GM23338 (cell line): Measurements from ENCODE around the gene ETFA. TPM values are rescaled to one million over a fixed set of nuclear protein-coding genes. Genes with fewer than 3 reads are reported as not detected.

Experiments used
- ATAC-seq: fragments of 200-7000 bp; cut with Tn5 transposase; 3 replicates; pipeline ENCODE4 v1.9.1; 2020
- DNase-seq: peaks from one replicate; pipeline ENCODE4 v3.0.0-alpha.2; 2015; ENCODE audit warnings: low spot score
- H2AFZ ChIP-seq: fragments of 200-600 bp; sonication (generic); 2 replicates; pipeline ENCODE4 v1.8.0; 2016; ENCODE audit warnings: antibody characterized with exemption, mild to moderate bottlenecking, moderate library complexity
- H3F3A ChIP-seq: fragments of 200-600 bp; sonication (generic); replicated peaks from 2 replicates; pipeline ENCODE4 v1.8.0; 2017; ENCODE audit warnings: antibody characterized with exemption, mixed run types, low read depth
- H3K27ac ChIP-seq: fragments of 200-600 bp; sonication (generic); 2 replicates; pipeline ENCODE4 v1.6.1; 2016; ENCODE audit warnings: low read depth
- H3K27me3 ChIP-seq: fragments of 200-600 bp; sonication (generic); 2 replicates; pipeline ENCODE4 v1.8.0; 2016; ENCODE audit warnings: mild to moderate bottlenecking, mixed run types, moderate library complexity; ENCODE audit not compliant: insufficient read depth
- H3K36me3 ChIP-seq: fragments of 200-600 bp; sonication (generic); 2 replicates; pipeline ENCODE4 v1.8.0; 2016; ENCODE audit warnings: mild to moderate bottlenecking; ENCODE audit not compliant: insufficient read depth
- H3K4me1 ChIP-seq: fragments of 200-600 bp; sonication (generic); 2 replicates; pipeline ENCODE4 v1.8.0; 2016; ENCODE audit warnings: mild to moderate bottlenecking, moderate library complexity; ENCODE audit not compliant: insufficient read depth
- H3K4me2 ChIP-seq: fragments of 200-600 bp; sonication (generic); 2 replicates; pipeline ENCODE4 v1.7.1; 2017; ENCODE audit warnings: mixed run types
- H3K4me3 ChIP-seq: fragments of 200-600 bp; sonication (generic); 2 replicates; pipeline ENCODE4 v1.6.1; 2016; ENCODE audit warnings: mixed run types
- H3K79me2 ChIP-seq: fragments of 200-600 bp; sonication (generic); replicated peaks from 2 replicates; pipeline ENCODE4 v1.8.0; 2017; ENCODE audit warnings: mild to moderate bottlenecking; ENCODE audit not compliant: insufficient read depth
- H3K9me2 ChIP-seq: fragments of 200-600 bp; sonication (generic); 2 replicates; pipeline ENCODE4 v1.8.0; 2017; ENCODE audit not compliant: insufficient read depth
- H4K20me1 ChIP-seq: fragments of 200-600 bp; sonication (generic); replicated peaks from 2 replicates; pipeline ENCODE4 v1.8.0; 2017; ENCODE audit warnings: mild to moderate bottlenecking; ENCODE audit not compliant: insufficient read depth
- H3K27ac Mint-ChIP-seq: 2 replicates; pipeline ENCODE4 v1.8.0; 2020; ENCODE audit warnings: inconsistent platforms, mild to moderate bottlenecking, moderate library complexity, mixed read lengths
- H3K27me3 Mint-ChIP-seq: 3 replicates; pipeline ENCODE4 v1.8.0; 2022; ENCODE audit warnings: low read depth, mild to moderate bottlenecking, moderate library complexity, mixed read lengths, inconsistent platforms; ENCODE audit not compliant: insufficient read depth, poor library complexity
- H3K36me3 Mint-ChIP-seq: 3 replicates; pipeline ENCODE4 v1.8.0; 2021; ENCODE audit warnings: low read depth, mild to moderate bottlenecking, inconsistent platforms, moderate library complexity, mixed read lengths
- H3K4me1 Mint-ChIP-seq: 3 replicates; pipeline ENCODE4 v1.8.0; 2020; ENCODE audit warnings: mild to moderate bottlenecking, inconsistent platforms, mixed read lengths
- H3K4me3 Mint-ChIP-seq: 3 replicates; pipeline ENCODE4 v1.8.0; 2021; ENCODE audit warnings: moderate library complexity, mild to moderate bottlenecking, inconsistent platforms, mixed read lengths
- H3K9me3 Mint-ChIP-seq: 3 replicates; pipeline ENCODE4 v1.8.0; 2020; ENCODE audit warnings: moderate library complexity, mild to moderate bottlenecking, inconsistent platforms, mixed read lengths
- CREB1 ChIP-seq: fragments of 250-450 bp; sonication (Bioruptor Pico); IDR thresholded peaks from 2 replicates; pipeline ENCODE4 v1.5.0; 2020; ENCODE audit warnings: low read depth, mild to moderate bottlenecking, moderate library complexity
- EZH2 ChIP-seq: fragments of 200-600 bp; sonication (generic); IDR thresholded peaks from one replicate; pipeline ENCODE4 v1.8.0; 2017; ENCODE audit warnings: antibody characterized with exemption, mild to moderate bottlenecking, low read depth; ENCODE audit not compliant: unreplicated experiment
- EZH2phosphoT487 ChIP-seq: fragments of 200-600 bp; sonication (generic); IDR thresholded peaks from one replicate; pipeline ENCODE4 v1.8.1; 2018; ENCODE audit warnings: antibody characterized with exemption; ENCODE audit not compliant: unreplicated experiment
- JUNB ChIP-seq: IDR thresholded peaks from one replicate; pipeline ENCODE4 v1.6.1; 2016; ENCODE audit warnings: antibody characterized with exemption; ENCODE audit not compliant: unreplicated experiment
- POLR2AphosphoS5 ChIP-seq: IDR thresholded peaks from 2 replicates; pipeline ENCODE4 v1.6.1; 2016; ENCODE audit warnings: antibody characterized with exemption, low read depth
- STAT1 ChIP-seq: IDR thresholded peaks from one replicate; pipeline ENCODE4 v1.6.1; 2016; ENCODE audit warnings: antibody characterized with exemption; ENCODE audit not compliant: unreplicated experiment
- ZNF114 ChIP-seq: fragments of 250-450 bp; sonication (Bioruptor Pico); IDR thresholded peaks from 2 replicates; pipeline ENCODE4 v1.5.0; 2020; ENCODE audit warnings: mild to moderate bottlenecking, moderate library complexity
- ZNF331 ChIP-seq: fragments of 250-450 bp; sonication (Bioruptor Pico); IDR thresholded peaks from 2 replicates; pipeline ENCODE4 v1.5.0; 2020; ENCODE audit warnings: low read depth, mild to moderate bottlenecking, moderate library complexity
- polyA plus RNA-seq: library from polyadenylated mRNA; unstranded; fragments of >200 nt; fragmentation: Nextera tagmentation; extraction: Ambion mirVana; gene quantifications from 2 replicates; pipeline ENCODE4 v1.2.1, GENCODE V29; 2016
- total RNA-seq: library from RNA; depleted of rRNA; stranded (reverse); fragments of >200 nt; shearing (Covaris generic); gene quantifications from 2 replicates; pipeline ENCODE4 v1.2.3, GENCODE V29; 2014
- TF ChIP-seq, protein P1 (sequence below): IDR thresholded peaks from one replicate; pipeline ENCODE4 v1.6.1; 2018; ENCODE audit warnings: antibody characterized with exemption; ENCODE audit not compliant: unreplicated experiment
- TF ChIP-seq, protein P2 (sequence below): fragments of 250-450 bp; sonication (Bioruptor Pico); IDR thresholded peaks from 2 replicates; pipeline ENCODE4 v1.5.0; 2020; ENCODE audit warnings: mild to moderate bottlenecking, moderate library complexity
- TF ChIP-seq, protein P3 (sequence below): IDR thresholded peaks from 2 replicates; pipeline ENCODE4 v1.6.1; 2016; ENCODE audit warnings: antibody characterized with exemption
- TF ChIP-seq, protein P4 (sequence below), 2 experiments: fragments of 200-600 bp in 1 of 2; sonication (generic) in 1 of 2; conservative IDR thresholded peaks; 2 replicates each; pipeline versions ENCODE4 v1.5.1 to v1.6.1; 2016 to 2017; ENCODE audit warnings: antibody characterized with exemption in 2 of 2, low read depth in 2 of 2, mild to moderate bottlenecking in 2 of 2, moderate library complexity in 1 of 2

ETFA gene
- total and polyA plus RNA-seq, 2 experiments from 2014 or later, result 52.9 to 69.1 TPM

DNA sequence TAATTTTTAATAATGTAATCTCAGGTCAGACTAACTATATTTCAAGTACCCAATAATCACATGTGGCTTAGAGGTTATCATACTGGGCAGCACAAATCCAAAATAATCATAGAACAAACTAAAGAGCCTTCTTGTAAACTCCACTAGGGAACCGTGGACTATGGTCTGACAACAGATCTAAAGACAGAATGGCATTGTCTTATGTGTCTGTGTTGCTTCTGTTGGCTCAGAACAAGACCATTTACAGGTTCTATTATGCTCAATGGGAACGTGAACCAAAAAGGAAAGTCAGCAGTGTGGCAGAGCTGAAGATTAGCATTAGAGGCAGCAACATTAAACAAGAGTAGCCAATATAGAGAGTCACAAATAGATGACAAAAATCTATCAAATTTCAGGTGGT is 74.9 kb downstream of the ETFA start:
- Histone ChIP-seq H2AFZ (no peak overlapping the region), H3F3A (no peaks in the 10 kb centered on the region), H3K4me2 (no peak overlapping the region), H4K20me1 (no peaks in the 10 kb centered on the region; the same call in 1 of the 2 replicates), H3K27me3 (no peaks in the 10 kb centered on the region), H3K4me1 (peaks cover 11% of the 10 kb centered on the region), H3K36me3 (no peaks in the 10 kb centered on the region), H3K4me3 (no peak overlapping the region), H3K9me2 (no peaks in the 10 kb centered on the region), H3K27ac (no peak overlapping the region), H3K79me2 (no peaks in the 10 kb centered on the region)
- H3K36me3 Mint-ChIP-seq, result no peaks in the 10 kb centered on the region
- H3K27me3 Mint-ChIP-seq, result peaks cover 2% of the 10 kb centered on the region
- H3K27ac Mint-ChIP-seq, result no peak overlapping the region
- peaks cover 16% of the 10 kb centered on the region for H3K4me1 Mint-ChIP-seq
- ATAC-seq, result no peak
- no peak for DNase-seq
- H3K4me3 Mint-ChIP-seq, result no peak overlapping the region
- TF ChIP-seq, protein P1, sequence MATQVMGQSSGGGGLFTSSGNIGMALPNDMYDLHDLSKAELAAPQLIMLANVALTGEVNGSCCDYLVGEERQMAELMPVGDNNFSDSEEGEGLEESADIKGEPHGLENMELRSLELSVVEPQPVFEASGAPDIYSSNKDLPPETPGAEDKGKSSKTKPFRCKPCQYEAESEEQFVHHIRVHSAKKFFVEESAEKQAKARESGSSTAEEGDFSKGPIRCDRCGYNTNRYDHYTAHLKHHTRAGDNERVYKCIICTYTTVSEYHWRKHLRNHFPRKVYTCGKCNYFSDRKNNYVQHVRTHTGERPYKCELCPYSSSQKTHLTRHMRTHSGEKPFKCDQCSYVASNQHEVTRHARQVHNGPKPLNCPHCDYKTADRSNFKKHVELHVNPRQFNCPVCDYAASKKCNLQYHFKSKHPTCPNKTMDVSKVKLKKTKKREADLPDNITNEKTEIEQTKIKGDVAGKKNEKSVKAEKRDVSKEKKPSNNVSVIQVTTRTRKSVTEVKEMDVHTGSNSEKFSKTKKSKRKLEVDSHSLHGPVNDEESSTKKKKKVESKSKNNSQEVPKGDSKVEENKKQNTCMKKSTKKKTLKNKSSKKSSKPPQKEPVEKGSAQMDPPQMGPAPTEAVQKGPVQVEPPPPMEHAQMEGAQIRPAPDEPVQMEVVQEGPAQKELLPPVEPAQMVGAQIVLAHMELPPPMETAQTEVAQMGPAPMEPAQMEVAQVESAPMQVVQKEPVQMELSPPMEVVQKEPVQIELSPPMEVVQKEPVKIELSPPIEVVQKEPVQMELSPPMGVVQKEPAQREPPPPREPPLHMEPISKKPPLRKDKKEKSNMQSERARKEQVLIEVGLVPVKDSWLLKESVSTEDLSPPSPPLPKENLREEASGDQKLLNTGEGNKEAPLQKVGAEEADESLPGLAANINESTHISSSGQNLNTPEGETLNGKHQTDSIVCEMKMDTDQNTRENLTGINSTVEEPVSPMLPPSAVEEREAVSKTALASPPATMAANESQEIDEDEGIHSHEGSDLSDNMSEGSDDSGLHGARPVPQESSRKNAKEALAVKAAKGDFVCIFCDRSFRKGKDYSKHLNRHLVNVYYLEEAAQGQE, result no peak
- TF ChIP-seq ZNF331 (CRISPR knock-in tag) (no peak), CREB1 (CRISPR knock-in tag) (no peak), EZH2 (no peak), EZH2phosphoT487 (no peak), POLR2AphosphoS5 (no peak), JUNB (no peak), STAT1 (no peak), ZNF114 (no peak)
- TF ChIP-seq, protein P2, sequence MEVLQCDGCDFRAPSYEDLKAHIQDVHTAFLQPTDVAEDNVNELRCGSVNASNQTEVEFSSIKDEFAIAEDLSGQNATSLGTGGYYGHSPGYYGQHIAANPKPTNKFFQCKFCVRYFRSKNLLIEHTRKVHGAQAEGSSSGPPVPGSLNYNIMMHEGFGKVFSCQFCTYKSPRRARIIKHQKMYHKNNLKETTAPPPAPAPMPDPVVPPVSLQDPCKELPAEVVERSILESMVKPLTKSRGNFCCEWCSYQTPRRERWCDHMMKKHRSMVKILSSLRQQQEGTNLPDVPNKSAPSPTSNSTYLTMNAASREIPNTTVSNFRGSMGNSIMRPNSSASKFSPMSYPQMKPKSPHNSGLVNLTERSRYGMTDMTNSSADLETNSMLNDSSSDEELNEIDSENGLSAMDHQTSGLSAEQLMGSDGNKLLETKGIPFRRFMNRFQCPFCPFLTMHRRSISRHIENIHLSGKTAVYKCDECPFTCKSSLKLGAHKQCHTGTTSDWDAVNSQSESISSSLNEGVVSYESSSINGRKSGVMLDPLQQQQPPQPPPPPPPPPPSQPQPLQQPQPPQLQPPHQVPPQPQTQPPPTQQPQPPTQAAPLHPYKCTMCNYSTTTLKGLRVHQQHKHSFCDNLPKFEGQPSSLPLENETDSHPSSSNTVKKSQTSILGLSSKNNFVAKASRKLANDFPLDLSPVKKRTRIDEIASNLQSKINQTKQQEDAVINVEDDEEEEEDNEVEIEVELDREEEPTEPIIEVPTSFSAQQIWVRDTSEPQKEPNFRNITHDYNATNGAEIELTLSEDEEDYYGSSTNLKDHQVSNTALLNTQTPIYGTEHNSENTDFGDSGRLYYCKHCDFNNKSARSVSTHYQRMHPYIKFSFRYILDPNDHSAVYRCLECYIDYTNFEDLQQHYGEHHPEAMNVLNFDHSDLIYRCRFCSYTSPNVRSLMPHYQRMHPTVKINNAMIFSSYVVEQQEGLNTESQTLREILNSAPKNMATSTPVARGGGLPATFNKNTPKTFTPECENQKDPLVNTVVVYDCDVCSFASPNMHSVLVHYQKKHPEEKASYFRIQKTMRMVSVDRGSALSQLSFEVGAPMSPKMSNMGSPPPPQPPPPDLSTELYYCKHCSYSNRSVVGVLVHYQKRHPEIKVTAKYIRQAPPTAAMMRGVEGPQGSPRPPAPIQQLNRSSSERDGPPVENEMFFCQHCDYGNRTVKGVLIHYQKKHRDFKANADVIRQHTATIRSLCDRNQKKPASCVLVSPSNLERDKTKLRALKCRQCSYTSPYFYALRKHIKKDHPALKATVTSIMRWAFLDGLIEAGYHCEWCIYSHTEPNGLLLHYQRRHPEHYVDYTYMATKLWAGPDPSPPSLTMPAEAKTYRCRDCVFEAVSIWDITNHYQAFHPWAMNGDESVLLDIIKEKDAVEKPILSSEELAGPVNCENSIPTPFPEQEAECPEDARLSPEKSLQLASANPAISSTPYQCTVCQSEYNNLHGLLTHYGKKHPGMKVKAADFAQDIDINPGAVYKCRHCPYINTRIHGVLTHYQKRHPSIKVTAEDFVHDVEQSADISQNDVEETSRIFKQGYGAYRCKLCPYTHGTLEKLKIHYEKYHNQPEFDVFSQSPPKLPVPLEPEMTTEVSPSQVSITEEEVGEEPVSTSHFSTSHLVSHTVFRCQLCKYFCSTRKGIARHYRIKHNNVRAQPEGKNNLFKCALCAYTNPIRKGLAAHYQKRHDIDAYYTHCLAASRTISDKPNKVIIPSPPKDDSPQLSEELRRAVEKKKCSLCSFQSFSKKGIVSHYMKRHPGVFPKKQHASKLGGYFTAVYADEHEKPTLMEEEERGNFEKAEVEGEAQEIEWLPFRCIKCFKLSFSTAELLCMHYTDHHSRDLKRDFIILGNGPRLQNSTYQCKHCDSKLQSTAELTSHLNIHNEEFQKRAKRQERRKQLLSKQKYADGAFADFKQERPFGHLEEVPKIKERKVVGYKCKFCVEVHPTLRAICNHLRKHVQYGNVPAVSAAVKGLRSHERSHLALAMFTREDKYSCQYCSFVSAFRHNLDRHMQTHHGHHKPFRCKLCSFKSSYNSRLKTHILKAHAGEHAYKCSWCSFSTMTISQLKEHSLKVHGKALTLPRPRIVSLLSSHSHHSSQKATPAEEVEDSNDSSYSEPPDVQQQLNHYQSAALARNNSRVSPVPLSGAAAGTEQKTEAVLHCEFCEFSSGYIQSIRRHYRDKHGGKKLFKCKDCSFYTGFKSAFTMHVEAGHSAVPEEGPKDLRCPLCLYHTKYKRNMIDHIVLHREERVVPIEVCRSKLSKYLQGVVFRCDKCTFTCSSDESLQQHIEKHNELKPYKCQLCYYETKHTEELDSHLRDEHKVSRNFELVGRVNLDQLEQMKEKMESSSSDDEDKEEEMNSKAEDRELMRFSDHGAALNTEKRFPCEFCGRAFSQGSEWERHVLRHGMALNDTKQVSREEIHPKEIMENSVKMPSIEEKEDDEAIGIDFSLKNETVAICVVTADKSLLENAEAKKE (CRISPR knock-in tag), result no peak
- TF ChIP-seq, protein P3, sequence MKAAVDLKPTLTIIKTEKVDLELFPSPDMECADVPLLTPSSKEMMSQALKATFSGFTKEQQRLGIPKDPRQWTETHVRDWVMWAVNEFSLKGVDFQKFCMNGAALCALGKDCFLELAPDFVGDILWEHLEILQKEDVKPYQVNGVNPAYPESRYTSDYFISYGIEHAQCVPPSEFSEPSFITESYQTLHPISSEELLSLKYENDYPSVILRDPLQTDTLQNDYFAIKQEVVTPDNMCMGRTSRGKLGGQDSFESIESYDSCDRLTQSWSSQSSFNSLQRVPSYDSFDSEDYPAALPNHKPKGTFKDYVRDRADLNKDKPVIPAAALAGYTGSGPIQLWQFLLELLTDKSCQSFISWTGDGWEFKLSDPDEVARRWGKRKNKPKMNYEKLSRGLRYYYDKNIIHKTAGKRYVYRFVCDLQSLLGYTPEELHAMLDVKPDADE, result no peak
- TF ChIP-seq, protein P4, sequence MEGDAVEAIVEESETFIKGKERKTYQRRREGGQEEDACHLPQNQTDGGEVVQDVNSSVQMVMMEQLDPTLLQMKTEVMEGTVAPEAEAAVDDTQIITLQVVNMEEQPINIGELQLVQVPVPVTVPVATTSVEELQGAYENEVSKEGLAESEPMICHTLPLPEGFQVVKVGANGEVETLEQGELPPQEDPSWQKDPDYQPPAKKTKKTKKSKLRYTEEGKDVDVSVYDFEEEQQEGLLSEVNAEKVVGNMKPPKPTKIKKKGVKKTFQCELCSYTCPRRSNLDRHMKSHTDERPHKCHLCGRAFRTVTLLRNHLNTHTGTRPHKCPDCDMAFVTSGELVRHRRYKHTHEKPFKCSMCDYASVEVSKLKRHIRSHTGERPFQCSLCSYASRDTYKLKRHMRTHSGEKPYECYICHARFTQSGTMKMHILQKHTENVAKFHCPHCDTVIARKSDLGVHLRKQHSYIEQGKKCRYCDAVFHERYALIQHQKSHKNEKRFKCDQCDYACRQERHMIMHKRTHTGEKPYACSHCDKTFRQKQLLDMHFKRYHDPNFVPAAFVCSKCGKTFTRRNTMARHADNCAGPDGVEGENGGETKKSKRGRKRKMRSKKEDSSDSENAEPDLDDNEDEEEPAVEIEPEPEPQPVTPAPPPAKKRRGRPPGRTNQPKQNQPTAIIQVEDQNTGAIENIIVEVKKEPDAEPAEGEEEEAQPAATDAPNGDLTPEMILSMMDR (conservative IDR thresholded peaks at IDR 0.05; ENCODE audit: low read depth in 2 of 2), result no peak
- no peaks in the 10 kb centered on the region for H3K9me3 Mint-ChIP-seq
